Activated CD4-positive, alpha-beta memory T cell treated with anti-CD3 and anti-CD28 coated beads, Interleukin-2, amount 10 ng/mL, durations not matched to agents 7 days and 5 days (primary cell): ENCODE results near the gene GDF7. TPM values are rescaled to one million over a fixed set of nuclear protein-coding genes. Genes with fewer than 3 reads are reported as not detected.
A peak's percentile ranks its signal among the peaks of the same experiment; 100 is the strongest.

ENCODE experiments used
- CTCF ChIA-PET: fragments of 350-600 bp; sonication (Branson Sonifier 250); formaldehyde crosslinking; loops from one replicate; lab custom pipeline; 2021; ENCODE audit warnings: antibody characterized with exemption, inconsistent platforms; lab: Charles Lee
- POLR2A ChIA-PET: fragments of 350-600 bp; sonication (Branson Sonifier 250); formaldehyde crosslinking; loops from one replicate; lab custom pipeline; 2021; ENCODE audit warnings: antibody characterized with exemption; lab: Charles Lee
- DNase-seq: peaks from one replicate; pipeline ENCODE4 v3.0.0-alpha.2; 2020
- H3K27ac Mint-ChIP-seq: one replicate; pipeline ENCODE4 v1.8.0; 2021; ENCODE audit warnings: mild to moderate bottlenecking, mixed read lengths
- H3K27me3 Mint-ChIP-seq: one replicate; pipeline ENCODE4 v1.8.0; 2021; ENCODE audit warnings: mixed read lengths
- H3K36me3 Mint-ChIP-seq: one replicate; pipeline ENCODE4 v1.8.0; 2021; ENCODE audit warnings: low read depth, mixed read lengths
- H3K4me1 Mint-ChIP-seq: one replicate; pipeline ENCODE4 v1.8.0; 2021; ENCODE audit warnings: mixed read lengths
- H3K4me3 Mint-ChIP-seq: one replicate; pipeline ENCODE4 v1.8.0; 2021; ENCODE audit warnings: mild to moderate bottlenecking, mixed read lengths
- H3K9me3 Mint-ChIP-seq: one replicate; pipeline ENCODE4 v1.8.0; 2021; ENCODE audit warnings: mixed read lengths
- total RNA-seq, 2 experiments: library from RNA; stranded (reverse); gene quantifications; one replicate each; pipeline ENCODE4 v1.2.3, GENCODE V29; 2021

The GDF7 gene
- not detected for total RNA-seq

DNA sequence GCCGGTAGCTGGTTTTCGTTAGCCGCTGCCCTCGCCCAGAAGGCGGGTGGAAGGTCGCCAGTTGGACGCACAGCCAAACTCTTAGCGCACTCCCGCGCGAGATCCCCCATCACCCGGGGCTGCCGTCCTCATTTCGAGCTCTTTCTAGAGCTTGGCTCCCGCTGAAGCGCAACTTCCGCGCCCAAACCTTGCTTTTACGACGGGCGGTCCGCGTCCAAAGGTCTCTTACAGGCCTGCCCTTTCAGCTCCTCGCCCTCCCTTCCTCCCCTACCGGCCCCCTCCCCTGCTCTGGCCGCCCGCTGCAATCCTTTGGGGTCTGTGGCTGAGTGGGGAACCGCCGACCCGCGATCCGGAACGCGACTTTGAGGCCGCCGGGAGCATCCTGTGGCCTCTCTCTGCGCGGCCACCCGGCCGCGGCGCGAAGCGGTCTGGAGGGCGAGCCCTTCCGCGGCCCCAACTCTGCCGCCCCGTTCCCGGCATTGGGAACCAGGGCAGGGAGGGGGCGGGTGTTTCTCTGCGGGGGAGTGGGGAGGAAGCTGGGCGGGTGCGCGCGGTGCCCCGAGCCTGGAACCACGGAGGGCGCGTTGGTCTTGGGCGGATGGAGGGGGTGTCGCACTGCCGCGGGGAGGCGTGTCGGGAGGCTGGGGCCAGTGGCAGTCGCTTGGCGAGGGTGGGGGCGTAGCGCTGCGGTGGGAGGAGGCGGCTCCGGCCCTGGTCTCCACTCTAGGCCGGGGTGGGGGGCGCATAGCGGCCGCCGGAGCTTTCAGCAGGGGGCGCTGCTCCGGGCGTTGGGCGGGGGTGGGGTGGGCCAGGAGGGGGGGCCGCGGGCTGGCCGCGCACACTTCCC is at the start of gene GDF7:
GDF7 (plus strand) TSS at position 841 of the 847 bp plus-strand sequence. CDS start 96 bp downstream, outside the sequence.
- Mint-ChIP-seq H3K27me3 (peaks cover 77% of the 10 kb centered on the region), H3K4me3 (peak within 1 kb of the TSS; percentile 64), H3K36me3 (no peaks in the 10 kb centered on the region), H3K4me1 (peaks cover 13% of the 10 kb centered on the region), H3K27ac (no peak within 1 kb of the TSS), H3K9me3 (no peaks in the 10 kb centered on the region)
- DNase-seq, result no peak
- POLR2A ChIA-PET, result interaction anchor here (1.1 to 2.1 kb wide), 5 partner anchors 10 to 156 kb away, joined by 3 to 11 read pairs (median 5); partner anchors contain the start of genes HS1BP3 and LDAH
- CTCF ChIA-PET, result interaction anchor here (0.7 to 1.3 kb wide), 4 partner anchors 10 to 297 kb away, joined by 3 to 4 read pairs (median 4); no protein-coding TSS in a partner anchor

DNA sequence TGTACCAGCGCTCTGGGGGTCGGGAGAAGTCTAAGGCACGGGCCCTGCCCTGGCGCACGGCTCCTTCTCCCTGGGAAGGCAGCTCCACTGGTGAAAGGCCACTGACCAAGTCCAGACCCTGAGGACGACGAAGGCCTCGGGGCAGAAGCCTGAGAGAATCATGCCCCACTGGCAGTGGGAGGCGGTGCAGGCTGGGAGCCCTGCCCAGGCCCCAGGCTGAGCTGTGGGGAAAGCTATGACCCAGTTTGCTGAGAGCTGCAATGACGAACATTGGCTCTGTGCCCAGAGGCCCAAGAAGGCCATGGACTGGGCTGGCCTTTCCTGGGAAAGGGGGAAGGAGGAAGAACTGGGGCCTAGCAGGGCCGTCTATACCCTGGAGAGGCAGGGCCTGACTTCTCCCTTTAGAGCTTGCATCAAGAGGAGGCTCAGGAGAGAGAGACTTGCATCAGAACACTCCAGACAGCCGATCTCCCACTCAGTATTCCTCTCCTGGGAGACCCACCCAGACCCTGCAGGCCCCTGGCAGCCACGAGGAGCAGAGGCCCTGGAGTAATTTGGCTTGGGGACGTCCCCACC is 49.0 kb upstream of the GDF7 start:
- CTCF ChIA-PET, result interaction anchor here (1.6 kb wide), 1 partner anchor 171 kb away, joined by 3 read pairs; the partner anchor contains the start of gene RHOB
- DNase-seq, result no peak
- H3K27ac Mint-ChIP-seq, result no peak overlapping the region
- peaks cover 3% of the 10 kb centered on the region for H3K36me3 Mint-ChIP-seq
- H3K9me3 Mint-ChIP-seq, result no peaks in the 10 kb centered on the region
- H3K27me3 Mint-ChIP-seq, result no peaks in the 10 kb centered on the region
- H3K4me3 Mint-ChIP-seq, result no peak overlapping the region
- POLR2A ChIA-PET, result interaction anchor here (0.8 kb wide), 1 partner anchor 177 kb away, joined by 3 read pairs; no protein-coding TSS in a partner anchor
- no peaks in the 10 kb centered on the region for H3K4me1 Mint-ChIP-seq

DNA sequence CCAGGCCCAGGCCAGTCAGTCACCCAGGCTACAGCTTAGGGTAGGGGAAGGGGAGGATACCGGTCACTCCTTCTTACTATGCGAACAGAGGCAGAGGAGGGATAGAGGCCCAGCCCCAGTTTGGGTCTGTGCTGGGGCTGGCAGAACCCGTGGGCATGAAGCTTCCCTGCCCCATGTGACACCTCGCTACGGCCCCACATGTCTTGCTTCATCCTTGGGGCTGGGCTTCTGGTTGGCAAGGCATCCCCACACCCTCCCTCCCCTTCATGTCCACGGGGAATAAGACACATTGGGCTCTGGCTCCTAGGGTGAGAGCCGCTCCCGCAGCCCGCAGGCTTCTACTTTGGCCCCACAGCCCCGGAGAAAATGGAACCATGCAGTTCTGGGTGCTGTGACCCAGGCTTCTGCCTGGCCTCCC is 48.5 kb upstream of the GDF7 start:
- Mint-ChIP-seq H3K27me3 (no peaks in the 10 kb centered on the region), H3K27ac (no peak overlapping the region), H3K9me3 (no peaks in the 10 kb centered on the region), H3K4me1 (no peaks in the 10 kb centered on the region), H3K4me3 (no peak overlapping the region), H3K36me3 (peaks cover 3% of the 10 kb centered on the region)
- ChIA-PET CTCF (interaction anchor here (1.6 kb wide), 1 partner anchor 172 kb away, joined by 3 read pairs; the partner anchor contains the start of gene RHOB), POLR2A (interaction anchor here (1.4 kb wide), 1 partner anchor 23 kb away, joined by 3 read pairs; no protein-coding TSS in a partner anchor)
- no peak for DNase-seq

DNA sequence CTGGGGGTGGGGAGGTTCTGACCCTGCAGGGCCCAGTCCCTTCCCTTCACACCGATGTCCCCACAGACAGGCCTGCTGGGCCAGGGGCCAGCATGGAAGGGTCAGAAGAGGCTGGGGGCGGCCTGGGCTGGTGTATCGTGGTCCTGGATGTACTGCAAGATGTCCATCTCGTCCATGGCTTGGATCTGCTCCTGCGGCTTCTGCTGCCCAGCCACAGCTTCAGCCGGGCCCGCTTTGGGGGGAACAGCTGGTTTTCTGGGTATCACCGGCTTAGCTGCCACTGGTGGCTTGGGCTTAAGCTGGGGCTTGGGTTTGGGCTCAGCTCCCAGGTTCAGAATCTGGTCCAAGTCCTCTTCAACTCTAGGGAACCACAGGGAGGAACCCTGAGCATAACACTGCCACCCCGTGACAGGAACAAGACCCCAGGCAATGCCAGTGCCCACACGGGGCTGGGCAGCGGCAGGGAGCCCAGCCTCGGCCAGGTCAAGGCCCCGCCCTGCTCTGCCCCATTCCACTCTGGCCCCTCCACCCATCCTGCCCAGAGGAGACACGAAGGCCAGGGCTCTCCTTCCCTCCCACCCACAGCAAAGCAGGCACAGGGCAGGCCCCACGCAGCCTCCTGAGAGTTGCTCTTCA is 47.9 kb upstream of the GDF7 start:
- Mint-ChIP-seq H3K27ac (no peak overlapping the region), H3K4me1 (no peaks in the 10 kb centered on the region), H3K4me3 (no peak overlapping the region), H3K27me3 (no peaks in the 10 kb centered on the region), H3K9me3 (no peaks in the 10 kb centered on the region), H3K36me3 (peaks cover 3% of the 10 kb centered on the region)
- ChIA-PET POLR2A (interaction anchor here (1.4 kb wide), 1 partner anchor 23 kb away, joined by 3 read pairs; no protein-coding TSS in a partner anchor), CTCF (interaction anchor here (1.6 kb wide), 1 partner anchor 172 kb away, joined by 3 read pairs; the partner anchor contains the start of gene RHOB)
- DNase-seq, result no peak

DNA sequence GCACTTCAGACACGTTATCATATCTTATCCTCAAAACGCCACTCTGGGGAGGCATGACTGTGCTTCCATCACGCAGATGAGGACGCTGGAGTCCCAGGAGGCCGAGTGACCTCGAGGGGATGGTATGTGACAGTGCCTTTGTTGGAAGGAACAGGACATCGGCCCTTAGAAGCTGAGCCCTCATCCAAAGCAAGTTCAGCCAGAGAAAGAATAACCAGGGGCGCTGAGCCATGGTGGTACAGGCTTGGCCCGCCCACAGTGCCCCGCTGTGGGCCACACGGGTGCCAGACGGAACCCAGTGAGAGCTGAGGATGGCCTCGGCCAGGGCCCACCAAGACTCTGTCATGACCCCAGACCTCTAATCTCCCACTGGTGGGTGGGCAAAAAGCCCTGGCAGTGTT is 47.3 kb upstream of the GDF7 start:
- ChIA-PET POLR2A (interaction anchor here (1.4 kb wide), 1 partner anchor 22 kb away, joined by 3 read pairs; no protein-coding TSS in a partner anchor), CTCF (no interaction called here)
- no peak overlapping the region for H3K27ac Mint-ChIP-seq
- no peak overlapping the region for H3K4me3 Mint-ChIP-seq
- no peak for DNase-seq
- H3K27me3 Mint-ChIP-seq, result no peaks in the 10 kb centered on the region
- peaks cover 3% of the 10 kb centered on the region for H3K36me3 Mint-ChIP-seq
- H3K9me3 Mint-ChIP-seq, result no peaks in the 10 kb centered on the region
- H3K4me1 Mint-ChIP-seq, result no peaks in the 10 kb centered on the region

DNA sequence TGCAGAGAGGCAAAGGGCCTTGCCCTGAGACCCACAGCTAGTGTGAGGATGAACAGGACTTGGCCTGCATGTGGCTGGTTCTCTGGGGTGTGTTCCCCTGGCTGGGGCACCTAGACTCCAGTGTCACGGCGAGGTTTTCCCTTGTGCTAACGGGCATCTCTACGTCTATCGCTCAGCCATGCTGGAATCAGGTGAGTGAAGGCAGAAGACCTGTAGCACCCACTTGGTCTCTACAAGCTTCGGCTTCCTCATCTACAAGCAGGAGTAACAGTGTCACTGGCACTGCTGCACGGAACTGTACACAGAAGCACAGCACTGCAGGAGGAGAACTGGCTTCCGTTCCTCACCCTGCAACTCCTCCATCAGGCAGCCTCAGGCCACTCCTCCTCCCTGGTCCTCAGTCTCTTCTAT is 46.7 kb upstream of the GDF7 start:
- Mint-ChIP-seq H3K9me3 (no peaks in the 10 kb centered on the region), H3K27ac (no peak overlapping the region), H3K4me1 (no peaks in the 10 kb centered on the region), H3K36me3 (peaks cover 3% of the 10 kb centered on the region), H3K4me3 (no peak overlapping the region), H3K27me3 (no peaks in the 10 kb centered on the region)
- ChIA-PET POLR2A (no interaction called here), CTCF (no interaction called here)
- no peak for DNase-seq

DNA sequence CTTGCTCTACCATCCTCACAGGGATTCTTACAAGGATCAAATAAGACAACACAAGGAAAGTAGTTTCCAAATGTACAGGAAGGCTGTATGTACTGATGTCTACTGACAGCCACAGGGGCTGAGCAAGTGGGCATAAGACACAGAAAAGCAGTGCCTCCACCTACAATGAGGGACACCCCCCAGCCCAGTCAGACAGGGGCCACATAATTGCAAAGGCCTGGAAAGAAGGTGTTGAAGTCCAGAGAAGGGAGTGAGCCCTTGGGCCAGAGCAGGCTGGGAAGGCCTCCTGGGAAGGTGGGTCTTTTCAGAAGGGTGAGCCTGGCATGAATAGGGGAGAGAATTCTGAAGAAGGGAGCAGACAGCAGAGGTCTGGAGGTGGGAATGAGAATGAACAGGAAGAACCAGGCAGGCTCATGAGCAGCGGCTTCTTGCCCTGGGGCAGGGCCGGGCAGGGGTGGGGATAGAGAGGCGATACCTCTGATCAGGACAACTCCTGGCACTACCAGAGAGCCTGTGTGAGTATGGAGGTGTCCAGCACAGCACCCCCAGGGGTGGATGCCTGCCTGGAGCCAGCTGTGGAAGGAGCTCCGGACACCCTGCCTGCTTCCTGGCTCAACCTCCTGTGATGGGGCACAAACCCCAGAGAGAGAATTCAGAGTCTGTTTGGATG is 46.1 kb upstream of the GDF7 start:
- DNase-seq, result no peak
- Mint-ChIP-seq H3K4me3 (no peak overlapping the region), H3K27ac (no peak overlapping the region), H3K36me3 (peaks cover 3% of the 10 kb centered on the region), H3K4me1 (no peaks in the 10 kb centered on the region), H3K9me3 (no peaks in the 10 kb centered on the region), H3K27me3 (no peaks in the 10 kb centered on the region)
- POLR2A ChIA-PET, result no interaction called here
- CTCF ChIA-PET, result interaction anchor here (1.1 kb wide), 1 partner anchor 13 kb away, joined by 4 read pairs; no protein-coding TSS in a partner anchor

DNA sequence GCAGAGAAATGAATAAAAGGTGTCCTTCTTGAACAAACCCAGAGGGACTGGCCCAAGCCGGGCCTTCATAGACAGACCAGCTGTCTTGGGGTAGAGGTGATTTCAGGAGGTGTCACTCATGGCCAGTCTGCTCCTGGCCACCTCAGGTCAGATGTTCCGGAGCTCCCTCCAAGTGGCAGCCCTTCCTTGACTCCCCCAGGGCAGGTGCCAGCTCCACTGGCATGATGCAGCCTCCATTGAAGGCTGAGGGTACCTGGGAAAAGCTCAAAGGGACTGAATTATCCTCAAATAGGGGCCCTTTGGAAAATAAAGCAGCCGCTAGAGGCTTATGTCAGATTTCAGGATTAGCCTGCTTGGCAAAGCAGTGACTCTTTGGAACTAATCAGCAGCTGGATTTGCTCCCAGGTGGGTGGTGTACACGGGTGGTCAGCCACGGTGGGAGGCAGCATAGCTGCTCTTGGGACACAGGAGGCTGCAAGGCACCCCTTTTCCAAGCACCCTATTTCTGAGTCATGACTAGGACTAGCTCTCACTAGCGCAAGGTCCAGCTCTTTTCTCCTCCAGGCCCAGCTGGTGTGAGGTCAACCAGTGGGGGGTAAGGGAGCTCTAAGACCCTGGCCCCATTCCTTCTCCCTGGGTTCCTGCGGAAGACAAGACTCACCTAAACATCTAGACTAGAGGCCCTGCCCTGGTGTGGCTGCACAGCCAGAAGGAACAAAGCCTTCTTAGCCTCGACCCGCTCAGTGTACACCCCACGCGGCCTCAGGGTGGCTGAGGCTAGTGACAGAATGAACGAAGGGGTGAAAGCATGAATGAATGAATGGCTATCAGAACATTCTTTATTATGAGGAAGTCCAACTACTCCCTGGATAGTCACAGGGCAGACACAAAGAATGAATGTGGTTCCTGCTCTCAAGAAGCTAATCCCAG is 45.3 kb upstream of the GDF7 start:
- H3K4me1 Mint-ChIP-seq, result no peaks in the 10 kb centered on the region
- H3K4me3 Mint-ChIP-seq, result no peak overlapping the region
- DNase-seq, result no peak
- POLR2A ChIA-PET, result no interaction called here
- CTCF ChIA-PET, result interaction anchor here (1.1 kb wide), 1 partner anchor 12 kb away, joined by 4 read pairs; no protein-coding TSS in a partner anchor
- peaks cover 3% of the 10 kb centered on the region for H3K36me3 Mint-ChIP-seq
- H3K27me3 Mint-ChIP-seq, result no peaks in the 10 kb centered on the region
- H3K9me3 Mint-ChIP-seq, result no peaks in the 10 kb centered on the region
- H3K27ac Mint-ChIP-seq, result no peak overlapping the region

DNA sequence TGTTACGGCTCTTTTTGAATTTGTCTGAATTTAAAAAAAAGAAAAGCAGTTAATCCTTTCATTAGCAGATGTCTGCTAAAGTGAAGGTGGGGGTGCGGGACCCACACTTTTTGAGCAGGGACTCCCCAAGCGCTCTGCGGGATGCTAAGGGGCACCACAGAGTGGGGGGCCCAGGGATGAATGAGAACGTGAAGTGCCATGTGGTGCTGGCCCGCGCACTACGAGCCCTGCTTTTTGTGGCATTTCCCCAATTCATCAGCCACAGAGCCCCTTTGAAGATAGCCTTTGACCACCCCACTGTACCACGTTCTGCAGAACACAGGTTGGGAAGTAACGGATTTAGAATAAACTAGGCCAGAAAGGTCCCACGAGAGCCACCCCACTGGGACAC is 44.7 kb upstream of the GDF7 start:
- no peaks in the 10 kb centered on the region for H3K4me1 Mint-ChIP-seq
- H3K36me3 Mint-ChIP-seq, result peaks cover 3% of the 10 kb centered on the region
- ChIA-PET CTCF (no interaction called here), POLR2A (no interaction called here)
- no peak overlapping the region for H3K27ac Mint-ChIP-seq
- no peaks in the 10 kb centered on the region for H3K27me3 Mint-ChIP-seq
- H3K9me3 Mint-ChIP-seq, result no peaks in the 10 kb centered on the region
- H3K4me3 Mint-ChIP-seq, result no peak overlapping the region
- DNase-seq, result no peak

DNA sequence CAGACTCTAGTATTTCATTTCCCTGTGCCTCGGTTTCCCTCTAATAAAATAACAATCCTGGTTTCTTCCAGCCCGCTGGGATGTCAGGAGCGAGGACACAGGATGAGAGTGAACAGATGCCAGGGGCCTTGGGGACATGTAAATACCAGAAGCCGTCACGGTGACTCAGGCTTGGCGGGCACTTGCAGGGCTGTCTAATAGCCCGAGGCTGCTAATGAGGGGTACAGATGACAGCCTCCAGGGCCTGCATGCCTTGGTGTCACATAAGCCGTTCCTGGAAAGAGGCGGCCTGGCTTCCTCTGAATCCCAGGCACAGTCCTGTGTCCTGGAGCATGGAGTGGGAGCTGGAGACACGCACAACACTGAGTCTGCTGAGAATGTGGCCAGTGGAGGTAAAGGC is 44.2 kb upstream of the GDF7 start:
- H3K4me1 Mint-ChIP-seq, result no peaks in the 10 kb centered on the region
- H3K4me3 Mint-ChIP-seq, result no peak overlapping the region
- peaks cover 3% of the 10 kb centered on the region for H3K36me3 Mint-ChIP-seq
- no peaks in the 10 kb centered on the region for H3K27me3 Mint-ChIP-seq
- no peaks in the 10 kb centered on the region for H3K9me3 Mint-ChIP-seq
- CTCF ChIA-PET, result no interaction called here
- POLR2A ChIA-PET, result no interaction called here
- H3K27ac Mint-ChIP-seq, result no peak overlapping the region
- no peak for DNase-seq

DNA sequence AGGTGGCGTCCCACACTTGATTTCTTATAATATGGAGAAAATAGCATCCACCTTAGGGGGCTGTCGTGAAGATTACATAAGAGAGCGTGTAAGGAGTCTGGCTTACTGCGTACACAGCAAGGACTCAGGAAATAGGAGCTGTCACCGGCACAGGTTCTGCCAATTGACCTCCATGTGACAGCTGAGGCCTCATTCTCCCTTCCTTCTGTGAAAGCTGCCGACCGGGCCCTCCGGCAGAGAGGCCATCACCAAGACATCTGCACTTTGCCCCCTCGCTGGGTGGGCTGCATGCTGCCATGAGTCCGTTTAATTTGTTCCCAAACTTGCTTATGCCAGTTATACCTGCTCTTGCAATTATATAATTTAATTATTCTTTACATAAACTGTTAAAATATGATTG is 43.7 kb upstream of the GDF7 start:
- H3K4me1 Mint-ChIP-seq, result no peaks in the 10 kb centered on the region

More for the DNA sequence above, 43.7 kb upstream of the GDF7 start:
- no peak overlapping the region for H3K27ac Mint-ChIP-seq
- H3K36me3 Mint-ChIP-seq, result peaks cover 3% of the 10 kb centered on the region
- POLR2A ChIA-PET, result no interaction called here
- H3K27me3 Mint-ChIP-seq, result no peaks in the 10 kb centered on the region
- CTCF ChIA-PET, result no interaction called here
- no peak for DNase-seq
- H3K9me3 Mint-ChIP-seq, result no peaks in the 10 kb centered on the region
- no peak overlapping the region for H3K4me3 Mint-ChIP-seq
